GM19397 (cell line): Measurements from ENCODE around the gene FBXO24.

Experiments
- ATAC-seq: cut with Tn5 transposase; IDR thresholded peaks from one replicate; pipeline ENCODE4 v1.9.1; 2021; ENCODE audit warnings: mild to moderate bottlenecking, moderate library complexity; ENCODE audit not compliant: unreplicated experiment

The FBXO24 gene

DNA sequence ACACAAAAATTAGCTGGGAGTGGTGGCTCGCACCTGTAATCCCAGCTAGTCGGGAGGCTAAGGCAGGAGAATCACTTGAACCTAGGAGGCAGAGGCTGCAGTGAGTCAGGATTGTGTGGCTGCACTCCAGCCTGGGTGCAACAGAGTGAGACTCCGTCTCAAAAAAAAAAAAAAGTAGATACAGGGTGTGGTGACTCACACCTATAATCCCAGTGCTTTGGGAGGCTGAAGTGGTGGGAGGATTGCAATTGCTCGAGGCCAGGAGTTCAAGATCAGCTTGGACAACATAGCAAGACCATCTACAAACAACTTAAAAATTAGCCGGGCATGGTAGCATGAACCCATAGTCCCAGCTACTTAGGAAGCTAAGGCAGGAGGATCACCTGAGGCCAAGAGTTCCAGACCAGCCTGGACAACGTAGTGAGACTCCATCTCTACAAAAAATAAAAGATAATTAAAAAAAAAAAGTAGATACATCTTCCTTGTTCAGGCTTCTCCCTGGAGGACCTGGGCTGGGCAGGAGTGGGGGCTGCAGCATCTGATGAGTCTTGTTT lies 28.3 kb downstream of the FBXO24 start:
- ATAC-seq: no peak

DNA sequence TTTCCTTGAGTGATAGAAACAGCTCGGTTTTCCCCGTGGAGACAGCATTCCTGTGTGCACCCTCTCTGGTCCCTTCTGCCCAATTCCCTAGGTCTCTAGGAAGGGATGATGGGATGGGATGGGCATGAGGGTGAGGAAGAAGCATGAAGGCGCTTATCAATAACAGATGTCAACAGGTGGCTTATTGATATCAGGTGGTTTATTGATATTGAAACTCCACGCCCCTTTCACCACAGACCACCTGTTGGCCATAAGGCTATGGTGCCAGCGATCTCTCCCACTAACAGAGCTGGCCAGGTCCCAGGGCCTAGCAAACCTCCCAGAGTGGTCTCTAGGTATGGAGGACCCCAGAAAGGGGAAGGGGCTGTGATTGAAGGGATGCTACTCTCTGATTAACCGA lies 34.1 kb downstream of the FBXO24 start:
- ATAC-seq: no peak

DNA sequence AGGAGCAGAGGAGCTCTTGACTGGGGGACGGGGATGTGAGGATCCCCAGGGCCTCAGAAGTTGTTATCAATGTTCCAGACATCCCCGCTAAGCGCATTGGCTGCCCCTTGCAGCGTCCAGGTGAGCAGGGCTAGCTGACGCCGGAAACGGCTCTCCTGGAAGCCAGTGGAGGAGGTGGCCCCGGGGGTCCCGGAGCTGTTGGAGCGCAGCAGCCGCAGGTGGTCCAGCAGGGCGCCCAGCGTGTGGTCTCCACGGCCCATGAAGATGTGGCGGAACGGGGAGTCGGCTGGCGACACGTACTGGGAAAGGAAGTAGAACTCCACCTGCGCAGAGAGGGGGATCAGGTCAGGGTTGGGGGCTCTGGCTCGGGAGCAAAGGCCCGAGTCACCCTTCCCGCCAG lies 34.7 kb downstream of the FBXO24 start:
- no peak for ATAC-seq

DNA sequence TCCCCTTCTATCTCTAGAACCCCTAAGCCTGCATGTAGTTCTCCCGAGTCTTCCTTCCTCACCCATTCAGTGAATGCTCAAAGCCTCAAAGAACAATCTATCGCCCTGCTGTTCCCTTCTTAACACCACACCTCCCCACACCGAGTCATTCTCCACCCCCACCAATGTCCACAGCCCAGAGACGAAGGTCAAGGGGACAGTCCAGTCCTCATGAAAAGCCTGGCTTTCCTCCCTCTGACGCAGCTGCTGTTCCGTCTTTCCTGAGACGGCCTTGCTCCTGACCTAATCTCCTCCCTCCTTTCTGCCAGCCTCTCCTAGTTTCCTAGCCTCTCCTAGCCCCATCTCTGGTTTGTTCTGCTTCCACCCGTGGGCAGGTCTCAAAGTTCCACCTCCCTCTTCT lies 35.4 kb downstream of the FBXO24 start:
- no peak for ATAC-seq

DNA sequence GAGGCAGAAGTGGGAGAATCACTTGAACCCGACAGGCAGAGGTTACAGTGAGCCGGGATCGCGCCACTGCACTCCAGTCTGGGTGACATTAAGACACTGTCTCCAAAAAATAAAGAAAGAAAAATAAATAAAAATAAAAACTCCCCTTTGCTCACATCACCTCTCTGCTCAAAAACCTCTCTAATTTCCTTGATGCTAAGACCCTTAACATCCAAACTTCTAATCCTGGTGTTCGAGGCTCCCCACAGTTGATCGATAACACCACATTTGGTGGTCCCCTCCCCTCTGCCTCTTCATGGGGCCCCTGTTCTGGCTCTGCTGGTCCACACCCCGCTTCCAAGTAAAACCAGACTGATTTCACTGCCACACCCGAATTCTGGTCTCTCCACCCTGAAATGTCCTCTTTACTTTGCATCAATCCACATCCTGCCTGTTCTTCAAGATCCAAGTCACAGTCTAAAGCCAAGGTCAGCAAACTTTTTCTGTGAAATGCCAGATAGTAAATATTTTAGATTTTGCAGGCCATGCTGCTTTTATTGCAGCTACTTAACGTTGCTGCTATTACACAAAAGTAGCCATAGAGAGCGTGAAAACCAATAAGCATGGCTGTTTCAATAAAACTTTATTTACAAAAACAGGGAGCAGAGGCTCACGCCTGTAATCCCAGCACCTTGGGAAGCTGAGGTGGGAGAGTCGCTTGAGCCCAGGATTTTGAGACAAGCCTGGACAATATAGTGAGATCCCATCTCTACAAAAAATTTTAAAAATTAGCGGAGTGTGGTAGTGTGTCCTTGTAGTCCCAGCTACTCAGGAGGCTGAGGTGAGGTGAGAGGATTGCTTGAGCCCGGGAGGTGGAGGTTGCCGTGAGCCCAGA lies 38.1 kb downstream of the FBXO24 start:
- ATAC-seq: no peak

DNA sequence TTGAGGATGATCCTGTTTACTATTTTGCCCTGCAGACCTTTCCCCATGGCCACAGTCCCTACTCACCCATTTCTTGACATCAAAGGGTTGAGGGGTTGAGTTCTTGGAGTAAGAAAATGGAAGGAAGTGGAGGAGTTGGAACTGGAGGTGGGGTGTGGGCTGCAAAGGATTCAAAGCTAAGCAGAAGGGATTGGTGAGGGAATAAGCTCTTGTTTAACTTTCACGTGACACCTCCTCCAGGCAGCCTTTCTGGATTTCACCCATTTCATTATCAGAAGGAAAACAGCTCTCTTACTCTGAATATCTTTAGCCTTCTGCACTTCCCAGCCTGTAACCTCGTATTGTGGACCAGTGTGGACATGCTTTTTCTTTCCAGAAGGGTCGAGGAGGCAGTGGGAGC lies 39.9 kb downstream of the FBXO24 start:
- no peak for ATAC-seq

DNA sequence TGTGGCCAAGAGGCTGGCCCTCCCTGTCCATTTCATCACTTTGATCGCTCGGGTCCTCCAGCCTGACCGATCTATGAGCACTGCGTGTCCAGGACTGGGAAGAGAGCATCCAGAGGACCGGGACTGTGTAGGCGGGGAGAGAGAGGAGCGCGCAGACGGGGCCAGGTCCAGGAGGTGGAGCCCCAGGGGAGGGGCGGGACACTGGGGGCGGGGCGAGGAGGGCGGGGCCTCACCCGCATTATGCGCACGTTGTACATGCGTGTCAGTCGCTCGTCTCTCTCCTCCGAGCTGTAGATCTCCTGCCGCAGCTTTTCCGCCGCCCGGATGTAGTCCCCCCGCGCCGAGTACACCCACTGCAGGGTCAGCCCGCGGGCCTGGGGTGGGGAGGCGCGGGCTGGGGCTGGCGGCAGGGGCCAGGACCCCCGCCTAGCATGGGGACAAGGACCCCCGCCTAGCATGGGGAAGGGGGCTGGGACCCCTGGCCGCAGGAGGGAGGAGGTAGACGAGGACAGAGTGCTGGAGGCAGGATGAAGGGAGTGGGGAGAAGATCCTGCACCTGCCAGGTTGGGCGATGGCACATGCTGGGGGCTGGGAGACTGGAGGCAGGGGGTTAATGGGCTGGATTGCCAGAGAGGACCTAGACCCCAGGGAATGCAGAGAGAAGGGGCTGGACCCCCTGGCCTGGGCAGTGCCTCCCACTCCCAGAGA lies 40.6 kb downstream of the FBXO24 start:
- ATAC-seq: peak; percentile 88

DNA sequence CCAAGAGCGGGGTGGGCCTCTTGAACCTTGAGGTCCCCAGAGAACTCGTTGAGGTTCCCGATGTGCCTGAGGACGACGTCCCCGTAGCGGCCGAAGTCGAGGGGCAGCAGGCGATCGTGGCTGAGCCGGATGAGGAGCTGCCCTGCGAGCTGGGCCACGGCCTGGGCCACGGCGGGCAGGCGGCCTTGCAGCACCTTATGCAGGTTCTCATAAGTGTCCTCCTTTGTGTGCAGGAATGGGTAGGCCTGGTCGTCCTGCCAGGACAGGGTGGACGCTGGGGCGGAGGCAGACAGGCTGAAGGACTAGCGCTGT lies 41.1 kb downstream of the FBXO24 start:
- no peak for ATAC-seq

DNA sequence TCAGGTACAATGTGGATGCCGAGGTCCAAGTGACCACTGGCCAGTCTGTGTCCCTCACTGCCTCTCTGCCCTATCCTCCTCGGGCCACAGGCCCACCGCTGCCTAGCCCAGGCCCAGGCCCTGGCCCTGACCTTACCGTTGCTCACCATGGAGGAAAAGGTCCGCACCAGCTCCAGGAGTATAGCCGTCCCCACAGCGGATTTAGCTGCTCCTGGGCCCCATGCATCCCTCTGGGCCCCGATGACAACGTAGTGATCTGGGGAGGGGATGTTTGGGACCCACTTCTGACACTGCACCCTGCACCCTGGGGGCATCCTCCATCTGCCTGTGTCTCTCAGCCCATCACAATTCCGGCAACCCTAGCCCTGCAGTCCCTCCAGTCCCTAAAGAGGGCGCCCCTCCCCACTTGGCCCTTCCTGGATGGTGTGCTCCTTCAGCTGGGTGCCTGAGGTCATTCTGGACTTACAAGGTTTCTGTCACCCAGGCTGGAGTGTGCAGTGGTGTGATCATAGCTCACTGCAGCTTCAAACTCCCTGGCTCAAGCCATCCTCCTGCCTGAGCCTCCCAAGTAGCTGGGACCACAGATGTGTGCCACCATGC lies 43.1 kb downstream of the FBXO24 start:
- no peak for ATAC-seq

DNA sequence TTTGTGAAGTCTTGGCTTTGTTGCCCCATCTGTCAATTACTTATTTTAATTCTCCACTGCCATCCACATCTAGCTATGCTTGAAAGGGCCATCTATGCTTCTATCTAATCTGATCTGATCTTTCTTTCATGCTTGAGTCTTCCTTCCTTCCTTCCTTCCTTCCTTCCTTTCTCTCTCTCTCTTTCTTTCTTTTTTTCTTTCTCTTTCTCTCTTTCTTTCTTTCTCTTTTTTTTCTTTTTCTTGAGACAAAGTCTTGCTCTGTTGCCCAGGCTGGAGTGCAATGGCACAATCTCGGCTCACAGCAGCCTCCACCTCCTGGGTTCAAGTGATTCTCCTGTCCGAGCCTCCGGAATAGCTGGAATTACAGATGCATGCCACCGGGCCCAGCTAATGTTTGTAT lies 43.9 kb downstream of the FBXO24 start:
- ATAC-seq: no peak

DNA sequence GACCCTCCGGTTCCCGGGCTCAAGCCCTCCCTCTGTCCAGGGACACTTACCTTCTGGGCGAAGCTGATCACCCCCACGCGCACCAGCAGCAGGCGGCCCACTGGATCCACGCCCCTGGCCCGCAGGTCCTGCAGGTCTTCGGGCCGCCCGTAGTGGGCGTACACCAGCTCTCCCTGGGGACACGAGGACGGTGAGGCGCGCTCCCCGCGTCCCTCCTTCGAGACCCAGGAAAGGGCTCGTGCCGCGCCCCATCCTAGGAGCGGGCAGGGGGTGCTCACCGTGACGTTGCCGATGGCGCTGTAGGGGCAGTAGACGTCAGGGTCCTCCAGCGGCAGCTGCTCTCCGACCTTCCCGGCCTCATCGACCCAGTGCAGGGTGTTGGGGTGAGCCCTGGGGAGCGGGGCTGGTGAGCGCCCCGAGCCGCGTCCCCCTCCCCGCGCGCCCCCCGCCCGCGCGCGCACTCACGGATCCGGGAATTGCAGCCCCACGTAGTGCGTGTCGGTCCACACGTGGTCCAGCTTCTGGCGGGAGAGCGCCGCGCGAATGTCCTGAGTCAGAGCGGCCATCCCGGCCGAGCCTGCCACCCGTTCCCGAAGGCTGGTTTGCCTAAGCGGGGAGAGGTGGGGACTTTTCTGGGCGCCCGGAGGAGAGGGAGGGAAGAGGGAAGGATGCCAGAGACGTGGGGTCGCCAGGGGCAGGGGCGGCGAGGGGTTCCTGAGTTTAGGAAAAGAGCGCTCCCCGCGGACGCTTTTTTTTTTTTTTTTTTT lies 47.0 kb downstream of the FBXO24 start:
- no peak for ATAC-seq

DNA sequence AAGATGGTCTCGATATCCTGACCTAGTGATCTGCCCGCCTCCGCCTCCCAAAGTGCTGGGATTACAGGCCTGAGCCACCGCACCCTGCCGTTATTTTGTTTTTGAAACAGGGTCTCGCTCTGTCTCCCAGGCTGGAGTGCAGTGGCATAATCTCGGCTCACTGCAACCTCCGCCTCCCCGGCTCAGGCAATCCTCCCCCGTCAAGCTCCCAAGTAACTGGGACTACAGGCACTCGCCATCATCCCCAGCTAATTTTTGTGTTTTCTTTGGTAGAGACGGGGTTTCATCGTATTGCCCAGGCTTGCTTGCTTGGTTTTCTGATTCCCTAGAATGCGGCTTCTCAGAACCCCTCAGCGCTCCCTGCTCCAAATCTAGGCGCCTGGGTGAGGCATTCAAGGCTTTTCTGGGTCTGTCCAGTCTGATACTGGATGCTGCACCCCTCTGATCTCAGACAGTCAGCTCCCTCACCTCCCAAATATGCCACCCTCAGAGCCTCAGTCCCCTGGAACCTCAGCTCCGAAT lies 53.9 kb downstream of the FBXO24 start:
- no peak for ATAC-seq

DNA sequence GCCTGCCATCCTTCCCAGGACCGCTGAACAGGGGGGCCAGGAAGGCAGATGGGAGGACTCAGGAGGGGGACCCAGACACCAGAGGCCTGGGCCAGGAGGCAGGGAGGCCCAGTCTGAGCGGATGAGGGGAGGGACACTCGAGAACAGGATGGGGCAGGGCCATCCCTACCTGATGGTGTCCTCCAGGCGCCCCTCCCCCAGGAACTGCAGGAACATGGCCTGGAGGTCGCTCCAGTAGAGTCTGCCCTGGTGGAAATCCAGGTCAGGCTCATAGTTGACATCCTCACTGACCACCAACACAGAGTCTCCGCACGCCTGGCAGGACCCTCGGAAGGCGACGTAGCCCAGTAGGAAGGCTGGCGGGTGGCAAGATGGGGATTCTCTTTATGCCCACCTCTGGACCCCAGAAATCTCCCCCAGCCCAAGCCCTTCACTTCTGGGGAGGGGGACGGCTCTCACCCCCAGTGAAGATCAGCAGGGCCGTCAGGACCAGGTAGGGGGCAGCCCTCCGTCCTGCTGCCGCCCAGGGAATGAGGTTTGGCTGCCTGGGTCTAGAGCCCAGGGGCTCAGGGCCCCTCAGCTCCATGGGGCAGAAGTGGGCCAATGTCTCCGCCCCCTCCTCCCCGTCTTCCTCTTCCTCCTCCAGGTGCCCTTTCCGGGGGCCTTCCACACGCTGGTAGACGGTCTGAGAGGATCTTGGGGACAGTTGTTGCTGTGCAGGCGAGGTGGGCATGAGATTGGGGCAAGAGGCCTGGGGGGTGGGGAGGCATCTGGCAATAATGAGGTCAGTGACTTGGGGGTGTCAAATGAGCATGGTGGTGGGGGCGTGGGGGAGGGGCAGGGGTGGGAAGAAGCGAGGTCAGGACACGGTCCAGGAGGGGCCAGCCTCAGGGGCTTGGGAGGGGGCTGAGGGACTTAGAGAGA lies 54.7 kb downstream of the FBXO24 start:
- ATAC-seq: no peak

DNA sequence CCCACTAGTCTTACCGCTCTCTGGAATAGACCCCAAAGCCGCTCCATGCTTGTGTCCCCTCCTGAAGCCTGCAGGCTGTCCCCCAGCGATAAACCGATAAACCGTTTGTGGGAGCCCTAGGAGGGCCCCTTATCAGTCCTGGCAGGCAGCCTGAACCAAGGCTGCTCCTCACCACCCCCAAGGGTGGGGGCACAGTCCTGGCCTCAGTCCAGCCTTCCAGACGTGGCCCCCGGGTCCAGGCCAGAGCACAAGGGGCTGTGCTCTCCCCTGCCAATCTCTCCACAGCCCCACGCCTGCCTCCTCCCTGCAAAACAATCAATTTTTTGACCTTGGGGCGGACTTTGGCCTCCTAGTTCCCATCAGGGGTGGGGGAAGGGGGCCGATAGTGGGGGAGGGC lies 55.3 kb downstream of the FBXO24 start, which contains the start of gene TFR2:
Gene TFR2, minus strand, starts transcription at position 90 of the 397 bp plus-strand sequence. Its CDS starts 43 bp downstream, at position 47.
- ATAC-seq: no peak

DNA sequence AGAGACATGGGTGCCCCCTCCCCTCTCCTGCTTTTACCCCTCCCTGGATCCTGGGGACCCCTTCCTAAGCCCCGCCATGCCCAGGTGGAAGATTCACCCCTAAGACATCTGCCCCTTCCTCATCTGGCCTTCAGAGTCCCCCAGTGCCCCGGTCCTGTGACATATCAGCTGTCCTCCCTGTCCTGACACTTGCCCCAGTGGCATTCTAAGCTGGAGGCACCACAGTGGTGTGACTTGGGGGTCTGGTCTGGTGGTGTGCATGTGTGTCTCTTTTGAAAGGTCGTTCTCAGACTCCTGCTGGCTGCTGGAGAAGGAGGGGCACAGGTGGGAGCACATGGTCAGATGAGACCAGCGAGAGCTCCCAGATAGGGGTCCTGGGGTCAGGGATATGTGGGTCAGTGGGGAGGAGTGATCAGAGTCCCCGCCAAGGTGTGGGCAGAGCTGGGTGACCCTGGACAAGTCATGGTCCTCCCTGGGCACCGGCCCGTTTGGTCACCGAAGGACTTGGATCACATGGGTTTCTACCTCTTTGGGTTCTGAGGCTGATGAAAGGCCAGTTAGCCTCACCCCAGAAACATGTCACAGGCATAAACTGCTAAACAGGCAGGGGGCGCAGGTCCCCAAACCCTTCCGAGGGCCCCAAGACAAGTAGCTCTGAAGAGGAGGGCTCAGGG lies 55.9 kb downstream of the FBXO24 start:
- ATAC-seq: no peak

DNA sequence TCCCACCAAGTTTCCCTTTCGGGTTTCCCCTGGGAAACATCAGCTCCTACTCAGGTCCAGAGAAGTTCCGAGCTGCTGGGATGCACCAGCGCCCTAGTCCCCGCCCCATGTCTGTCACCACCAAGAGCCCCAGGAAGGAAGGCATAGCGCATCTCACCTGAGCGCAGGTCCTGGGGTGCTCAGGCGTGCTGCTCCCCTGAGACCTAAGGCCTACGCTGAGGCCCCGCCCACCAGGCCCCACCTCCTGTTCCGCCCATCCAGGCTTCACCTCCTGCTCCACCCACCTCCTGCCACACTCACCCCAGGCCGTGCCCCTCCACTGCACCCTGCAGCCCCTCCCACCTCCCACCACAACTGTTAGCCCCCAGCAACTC lies 56.4 kb downstream of the FBXO24 start:
- no peak for ATAC-seq

DNA sequence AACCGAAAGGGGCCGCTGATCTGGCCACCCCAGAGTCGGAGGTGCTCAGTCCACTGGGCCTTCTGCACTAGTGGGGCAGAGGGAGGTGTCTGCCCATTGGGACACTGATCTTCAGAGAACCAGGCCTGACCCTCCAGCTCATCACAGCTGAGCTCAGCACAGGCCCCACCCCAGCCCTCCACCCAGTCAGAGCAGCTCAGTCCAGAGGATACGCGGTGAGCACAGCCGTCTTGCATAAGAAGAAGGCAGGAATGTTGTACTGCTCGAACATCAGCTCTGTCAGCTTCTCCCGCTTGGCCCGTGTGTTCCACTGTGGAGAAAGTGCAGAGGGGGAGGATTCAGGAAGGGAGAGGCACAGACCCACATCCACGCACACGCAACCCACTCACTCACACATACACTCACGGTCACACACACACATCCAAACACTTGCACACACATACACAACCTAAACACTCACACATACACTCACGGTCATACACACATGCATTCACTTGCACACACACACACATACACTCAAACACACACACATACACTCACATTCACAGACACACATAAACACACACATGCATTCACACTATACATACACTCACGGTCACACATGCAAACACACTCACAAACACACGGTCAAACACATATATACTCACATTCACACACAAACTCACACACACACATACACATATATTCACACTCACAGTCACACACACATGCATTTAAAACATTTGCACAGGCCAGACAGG lies 63.9 kb downstream of the FBXO24 start:
- no peak for ATAC-seq
